ENCODE measurements around the gene SMIM5.
A peak's percentile ranks its signal among the peaks of the same experiment; 100 is the strongest.

SMIM5 gene

DNA sequence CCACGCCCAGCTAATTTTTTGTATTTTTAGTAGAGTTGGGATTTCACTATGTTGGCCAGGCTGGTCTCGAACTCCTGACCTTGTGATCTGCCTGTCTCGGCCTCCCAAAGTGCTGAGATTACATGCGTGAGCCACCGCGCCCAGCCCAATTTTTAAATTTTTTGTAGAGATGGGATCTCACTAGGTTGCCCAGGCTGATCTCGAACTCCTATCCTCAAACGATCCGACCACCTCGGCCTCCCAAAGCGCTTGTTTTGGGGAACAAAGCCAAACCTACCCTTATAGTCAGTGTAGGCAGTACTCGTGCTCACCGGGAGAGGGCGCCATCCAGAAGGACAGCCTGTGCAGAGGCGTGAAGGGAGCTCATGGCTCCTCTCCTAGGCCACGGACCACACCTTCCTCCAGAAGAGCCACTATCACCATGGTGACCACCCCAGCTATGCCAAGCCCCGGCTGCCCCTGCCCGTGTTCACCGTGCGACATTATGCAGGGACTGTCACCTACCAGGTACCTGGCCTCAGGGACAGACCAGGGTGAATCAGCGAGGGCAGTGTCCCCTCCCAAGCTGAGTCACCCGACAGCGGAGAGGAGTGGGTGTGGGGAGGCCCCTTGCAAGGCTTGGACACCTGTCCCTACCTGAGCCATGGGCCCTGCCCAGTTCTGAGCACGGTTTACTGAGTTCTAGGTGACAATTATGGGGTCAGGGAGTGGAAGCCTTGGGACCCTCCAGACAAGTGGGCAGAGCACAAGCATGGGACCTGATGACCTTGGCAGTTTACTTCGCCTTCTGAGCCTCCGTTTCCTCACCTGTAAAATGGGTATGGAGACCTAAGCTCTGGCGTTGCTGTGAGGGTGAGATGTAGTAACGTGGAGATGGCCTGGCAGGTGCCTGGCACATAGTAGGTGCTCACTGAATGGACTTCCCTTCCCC is 31.9 kb upstream of the SMIM5 start:
- intact Hi-C loops (cut with DNase I), result no loop called here
- DNase-seq, result peak in 5 of 10 donors; percentile 23 to 88 (median 47)

- peak in 1 of 10 donors; percentile 77 for DNase-seq
- intact Hi-C loops (cut with DNase I), result no loop called here
Observed at GRCh38 chr17:75602644-75603043, 30.6 kb upstream of the SMIM5 start.

DNA sequence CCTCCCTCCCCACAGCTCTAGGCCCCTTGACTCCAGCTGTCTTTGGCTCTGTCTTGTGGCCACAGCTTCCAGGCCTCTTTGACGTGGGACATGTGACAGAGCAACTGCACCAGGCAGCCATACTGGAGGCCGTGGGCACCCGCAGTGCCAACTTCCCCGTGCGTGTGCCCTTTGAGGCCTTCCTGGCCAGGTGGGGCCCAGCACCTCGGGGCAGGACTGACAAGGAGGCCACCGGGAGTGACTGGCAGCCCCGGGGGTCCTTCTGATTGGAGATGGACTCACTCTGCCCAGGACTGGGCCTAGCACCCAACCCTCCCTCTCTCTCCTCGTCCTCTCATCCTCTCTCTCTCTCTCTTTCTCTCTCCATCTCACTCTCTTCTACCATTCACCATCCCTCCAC is 30.1 kb upstream of the SMIM5 start:
- intact Hi-C loops (cut with DNase I), result no loop called here
- no peak for DNase-seq

- intact Hi-C loops (cut with DNase I), result no loop called here
- no peak for DNase-seq
Observed at GRCh38 chr17:75604034-75604695, 29.1 kb upstream of the SMIM5 start.

DNA sequence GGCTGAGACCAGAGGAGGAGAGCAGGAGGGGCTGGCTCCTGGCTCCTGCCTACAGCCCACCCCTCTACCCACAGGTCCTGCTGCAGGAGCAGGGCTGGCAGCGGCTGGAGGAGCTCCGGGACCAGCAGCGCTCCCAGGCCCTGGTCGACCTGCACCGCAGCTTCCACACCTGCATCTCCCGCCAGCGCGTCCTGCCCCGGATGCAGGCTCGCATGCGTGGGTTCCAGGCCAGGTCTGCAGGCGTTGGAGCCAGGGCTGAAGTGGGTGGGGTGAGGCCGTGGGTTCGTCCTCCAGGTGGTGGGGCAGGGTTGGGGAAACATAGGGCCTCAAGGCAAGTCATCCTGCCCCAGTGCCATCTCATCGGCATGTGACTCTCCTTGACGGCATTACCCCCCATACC is 27.4 kb upstream of the SMIM5 start:
- intact Hi-C loops (cut with DNase I), result no loop called here
- DNase-seq, result no peak

GRCh38 chr17:75607086-75607485 is 26.1 kb upstream of the SMIM5 start:
- intact Hi-C loops (cut with DNase I), result no loop called here

GRCh38 chr17:75610103-75610984 is 22.9 kb upstream of the SMIM5 start:
- peak in 2 of 10 donors; percentile 11 to 85 for DNase-seq
- intact Hi-C loops (cut with DNase I), result no loop called here

More at GRCh38 chr17:75607086-75607485, 26.1 kb upstream of the SMIM5 start:
- no peak for DNase-seq

GRCh38 chr17:75611851-75612429 is 21.3 kb upstream of the SMIM5 start:
- intact Hi-C loops (cut with DNase I), result no loop called here
- DNase-seq, result no peak

GRCh38 chr17:75612906-75613626 is 20.2 kb upstream of the SMIM5 start:
- intact Hi-C loops (cut with DNase I), result no loop called here
- no peak for DNase-seq

DNA sequence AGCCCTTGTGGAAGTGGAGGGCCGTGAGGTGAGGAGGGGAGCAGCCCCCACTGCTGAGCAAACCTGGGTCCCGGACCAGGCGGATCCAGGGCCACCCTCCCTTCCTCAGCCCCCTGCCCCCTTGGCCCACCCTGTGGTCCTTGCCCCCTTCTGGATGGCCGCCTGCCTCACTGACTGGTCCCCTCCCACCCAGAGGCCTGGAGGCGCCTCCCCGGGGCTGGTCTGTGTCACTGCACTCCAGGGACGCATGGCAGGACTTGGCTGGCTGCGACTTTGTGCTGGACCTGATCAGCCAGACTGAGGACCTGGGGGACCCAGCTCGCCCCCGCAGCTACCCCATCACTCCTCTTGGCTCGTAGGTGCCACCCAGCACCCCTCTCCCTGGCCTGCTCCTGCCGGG is 19.2 kb upstream of the SMIM5 start:
- DNase-seq, result no peak
- intact Hi-C loops (cut with DNase I), result no loop called here

DNA sequence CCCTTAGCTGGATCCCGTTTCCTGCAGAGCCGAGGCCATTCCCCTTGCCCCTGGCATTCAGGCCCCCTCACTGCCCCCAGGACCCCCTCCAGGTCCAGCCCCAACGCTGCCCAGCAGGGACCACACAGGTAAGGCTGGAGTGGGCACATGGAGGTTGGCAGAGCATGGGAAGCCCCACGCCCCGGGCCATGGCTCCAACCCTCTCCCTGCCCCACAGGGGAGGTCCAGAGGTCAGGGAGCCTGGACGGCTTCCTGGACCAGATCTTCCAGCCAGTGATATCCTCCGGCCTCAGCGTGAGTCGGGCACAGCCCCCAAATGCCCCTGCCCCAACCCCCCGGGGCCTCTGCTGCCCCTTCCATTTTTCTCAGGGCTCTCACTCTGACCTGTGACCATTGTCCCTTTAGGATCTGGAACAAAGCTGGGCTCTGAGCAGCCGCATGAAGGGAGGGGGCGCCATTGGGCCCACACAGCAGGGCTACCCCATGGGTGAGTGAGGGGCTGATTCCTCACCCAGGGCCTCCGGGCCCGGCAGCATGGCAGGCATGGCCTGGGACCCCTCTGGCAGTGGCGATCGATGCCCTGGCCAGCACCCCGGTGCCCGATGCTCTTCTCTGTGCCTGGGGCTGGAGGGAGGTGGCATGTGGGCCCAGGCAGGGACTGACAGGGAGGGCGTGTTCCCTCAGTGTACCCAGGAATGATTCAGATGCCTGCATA is 18.5 kb upstream of the SMIM5 start:
- intact Hi-C loops (cut with DNase I), result no loop called here
- no peak for DNase-seq

DNA sequence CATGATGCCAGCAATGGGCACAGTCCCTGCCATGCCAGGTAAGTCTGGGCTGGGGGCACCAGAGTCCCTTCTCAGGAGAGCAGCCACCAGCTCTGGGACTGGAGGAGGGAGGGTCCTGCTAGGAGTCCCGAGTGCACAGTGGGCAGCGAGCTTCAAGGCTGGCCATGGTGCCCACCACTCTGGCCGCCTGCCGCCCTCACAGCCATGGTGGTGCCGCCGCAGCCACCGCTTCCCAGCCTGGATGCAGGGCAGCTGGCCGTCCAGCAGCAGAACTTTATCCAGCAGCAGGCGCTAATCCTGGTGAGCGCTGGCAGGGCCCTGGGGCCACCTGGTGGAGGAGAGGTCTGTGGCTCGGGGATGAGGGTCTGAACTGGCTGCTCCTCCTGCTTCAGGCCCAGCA is 17.9 kb upstream of the SMIM5 start:
- DNase-seq, result no peak
- intact Hi-C loops (cut with DNase I), result no loop called here

GRCh38 chr17:75616521-75617122 is 16.6 kb upstream of the SMIM5 start:
- intact Hi-C loops (cut with DNase I), result no loop called here
- DNase-seq, result no peak

- intact Hi-C loops (cut with DNase I), result no loop called here
- no peak for DNase-seq
Observed at GRCh38 chr17:75617218-75617617, 16.0 kb upstream of the SMIM5 start.

DNA sequence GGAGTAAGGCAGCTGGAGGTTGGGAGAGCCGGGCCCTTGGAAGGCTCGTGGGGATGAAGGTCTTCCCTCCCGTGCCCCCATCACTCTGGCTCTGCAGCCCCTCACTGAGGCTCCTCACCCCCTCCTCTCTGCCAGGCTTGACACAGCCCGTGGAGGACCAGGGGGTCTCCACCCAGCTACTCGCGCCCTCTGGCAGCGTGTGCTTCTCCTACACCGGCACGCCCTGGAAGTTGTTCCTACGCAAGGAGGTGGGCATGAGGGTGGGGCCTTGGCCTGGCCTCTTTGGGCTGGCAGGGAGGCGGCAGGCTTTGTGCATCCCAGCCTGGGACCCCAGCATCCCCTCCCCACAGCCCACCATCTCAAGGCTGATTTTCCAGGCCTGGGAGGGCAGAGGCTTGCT is 15.6 kb upstream of the SMIM5 start:
- intact Hi-C loops (cut with DNase I), result no loop called here

DNA sequence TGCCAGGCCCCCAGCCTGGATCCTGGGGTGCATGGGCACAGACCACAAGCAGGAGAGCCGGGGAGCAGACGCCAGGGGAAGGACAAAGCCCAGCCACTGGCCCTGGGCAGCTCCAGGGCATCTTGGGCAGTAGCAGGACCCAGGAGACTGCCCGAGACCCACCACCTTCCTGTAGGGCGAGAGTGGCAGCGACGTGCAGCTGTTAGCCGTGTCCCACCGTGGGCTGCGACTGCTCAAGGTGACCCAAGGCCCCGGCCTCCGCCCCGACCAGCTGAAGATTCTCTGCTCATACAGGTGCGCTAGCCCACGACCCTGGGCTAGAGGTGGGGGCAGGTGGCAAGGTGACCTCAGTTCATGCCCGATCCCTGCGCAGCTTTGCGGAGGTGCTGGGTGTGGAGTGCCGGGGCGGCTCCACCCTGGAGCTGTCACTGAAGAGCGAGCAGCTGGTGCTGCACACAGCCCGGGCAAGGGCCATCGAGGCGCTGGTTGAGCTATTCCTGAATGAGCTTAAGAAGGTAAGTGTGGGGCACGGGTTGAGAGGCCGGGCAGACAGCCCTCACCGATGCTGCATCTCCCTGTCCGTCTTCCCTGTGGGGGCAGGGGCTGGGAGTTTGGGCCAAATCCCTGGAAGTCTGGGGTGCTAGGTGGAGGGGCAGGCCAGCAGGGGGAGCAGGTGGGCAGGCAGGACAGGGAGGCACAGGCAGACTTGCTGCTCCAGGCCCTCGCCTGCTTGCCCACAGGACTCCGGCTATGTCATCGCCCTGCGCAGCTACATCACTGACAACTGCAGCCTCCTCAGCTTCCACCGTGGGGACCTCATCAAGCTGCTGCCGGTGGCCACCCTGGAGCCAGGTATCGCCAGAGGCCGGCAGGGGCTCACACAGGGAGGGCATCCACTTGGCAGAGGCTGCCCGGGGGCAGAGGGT is 13.5 kb upstream of the SMIM5 start:
- DNase-seq, result peak in 4 of 10 donors; percentile 34 to 52 (median 47)
- intact Hi-C loops (cut with DNase I), result no loop called here

More for the DNA sequence above, 15.6 kb upstream of the SMIM5 start:
- DNase-seq, result no peak

- intact Hi-C loops (cut with DNase I), result no loop called here
- no peak for DNase-seq
Observed at GRCh38 chr17:75621489-75621888, 11.7 kb upstream of the SMIM5 start.

- intact Hi-C loops (cut with DNase I), result no loop called here
- no peak for DNase-seq
Observed at GRCh38 chr17:75622076-75622475, 11.2 kb upstream of the SMIM5 start.
